ENCODE data around the gene RASGEF1C. TPM values are rescaled to one million over a fixed set of nuclear protein-coding genes. Genes with fewer than 3 reads are reported as not detected.
"Not testable (repeated sequence)": the region's sequence is repeated elsewhere in the genome, so short reads cannot be mapped to it uniquely, and the experiment has no call there.

RASGEF1C gene
- total RNA-seq, 1 experiment from 2014 or later, result 0.40 TPM

- in situ Hi-C loops (cut with HindIII; ENCODE audit: low pct_unique_long_range_greater_than_20kb, low sequenced_read_pairs), result no loop called here
- no peak for DNase-seq (ENCODE audit: low read depth, low spot score)
Observed at GRCh38 chr5:180102636-180103035, 106.4 kb downstream of the RASGEF1C start.

GRCh38 chr5:180101451-180102105, 107.4 kb downstream of the RASGEF1C start:
- DNase-seq (ENCODE audit: low read depth, low spot score), result no peak
- in situ Hi-C loops (cut with HindIII; ENCODE audit: low pct_unique_long_range_greater_than_20kb, low sequenced_read_pairs), result no loop called here

GRCh38 chr5:180100621-180101450, 108.2 kb downstream of the RASGEF1C start:
- in situ Hi-C loops (cut with HindIII; ENCODE audit: low pct_unique_long_range_greater_than_20kb, low sequenced_read_pairs), result no loop called here
- DNase-seq (ENCODE audit: low read depth, low spot score), result no peak

- in situ Hi-C loops (cut with HindIII; ENCODE audit: low pct_unique_long_range_greater_than_20kb, low sequenced_read_pairs), result no loop called here
- DNase-seq (ENCODE audit: low read depth, low spot score), result no peak
Observed at GRCh38 chr5:180099733-180100611, 109.0 kb downstream of the RASGEF1C start.

- DNase-seq (ENCODE audit: low read depth, low spot score), result no peak
- in situ Hi-C loops (cut with HindIII; ENCODE audit: low pct_unique_long_range_greater_than_20kb, low sequenced_read_pairs), result no loop called here
Observed at GRCh38 chr5:180098991-180099732, 109.8 kb downstream of the RASGEF1C start.

- DNase-seq (ENCODE audit: low read depth, low spot score), result no peak
- in situ Hi-C loops (cut with HindIII; ENCODE audit: low pct_unique_long_range_greater_than_20kb, low sequenced_read_pairs), result no loop called here
Observed at GRCh38 chr5:180098526-180098925, 110.5 kb downstream of the RASGEF1C start.

- in situ Hi-C loops (cut with HindIII; ENCODE audit: low pct_unique_long_range_greater_than_20kb, low sequenced_read_pairs), result no loop called here
- no peak for DNase-seq (ENCODE audit: low read depth, low spot score)
Observed at GRCh38 chr5:180097926-180098325, 111.1 kb downstream of the RASGEF1C start.

- DNase-seq (ENCODE audit: low read depth, low spot score), result no peak
- in situ Hi-C loops (cut with HindIII; ENCODE audit: low pct_unique_long_range_greater_than_20kb, low sequenced_read_pairs), result no loop called here
Observed at GRCh38 chr5:180097163-180097894, 111.7 kb downstream of the RASGEF1C start.

GRCh38 chr5:180096616-180097015, 112.4 kb downstream of the RASGEF1C start:
- DNase-seq (ENCODE audit: low read depth, low spot score), result no peak
- in situ Hi-C loops (cut with HindIII; ENCODE audit: low pct_unique_long_range_greater_than_20kb, low sequenced_read_pairs), result no loop called here

GRCh38 chr5:180095545-180095944, 113.5 kb downstream of the RASGEF1C start:
- in situ Hi-C loops (cut with HindIII; ENCODE audit: low pct_unique_long_range_greater_than_20kb, low sequenced_read_pairs), result no loop called here
- DNase-seq (ENCODE audit: low read depth, low spot score), result no peak

- DNase-seq (ENCODE audit: low read depth, low spot score), result no peak
Observed at GRCh38 chr5:180093651-180094382, 115.2 kb downstream of the RASGEF1C start.

GRCh38 chr5:180093241-180093640, 115.8 kb downstream of the RASGEF1C start:
- in situ Hi-C loops (cut with HindIII; ENCODE audit: low pct_unique_long_range_greater_than_20kb, low sequenced_read_pairs), result no loop called here
- no peak for DNase-seq (ENCODE audit: low read depth, low spot score)

More at GRCh38 chr5:180093651-180094382, 115.2 kb downstream of the RASGEF1C start:
- in situ Hi-C loops (cut with HindIII; ENCODE audit: low pct_unique_long_range_greater_than_20kb, low sequenced_read_pairs), result no loop called here

- in situ Hi-C loops (cut with HindIII; ENCODE audit: low pct_unique_long_range_greater_than_20kb, low sequenced_read_pairs), result no loop called here
- peak; percentile 59 for DNase-seq (ENCODE audit: low read depth, low spot score)
Observed at GRCh38 chr5:180090769-180091546, 118.1 kb downstream of the RASGEF1C start.

- in situ Hi-C loops (cut with HindIII; ENCODE audit: low pct_unique_long_range_greater_than_20kb, low sequenced_read_pairs), result no loop called here
Observed at GRCh38 chr5:180090098-180090768, 118.8 kb downstream of the RASGEF1C start.

GRCh38 chr5:180089628-180090027, 119.4 kb downstream of the RASGEF1C start:
- in situ Hi-C loops (cut with HindIII; ENCODE audit: low pct_unique_long_range_greater_than_20kb, low sequenced_read_pairs); DNase-seq (ENCODE audit: low read depth, low spot score): not testable (repeated sequence)

More at GRCh38 chr5:180090098-180090768, 118.8 kb downstream of the RASGEF1C start:
- peak; percentile 70 for DNase-seq (ENCODE audit: low read depth, low spot score)

Data from SK-MEL-5 (cell line).